ENCODE measurements around the gene PRDX1. TPM values are rescaled to one million over a fixed set of nuclear protein-coding genes. Genes with fewer than 3 reads are reported as not detected.

The PRDX1 gene
- total RNA-seq, 1 donor from 2014 or later = 1,754 TPM

GRCh38 chr1:45493116-45493697 is 28.5 kb downstream of the PRDX1 start:
- TF ChIP-seq CTCF (IDR thresholded peaks at IDR 0.05; ENCODE audit: partially characterized antibody, unreplicated experiment) = peak; percentile 47
- peak; percentile 38 for DNase-seq

GRCh38 chr1:45492691-45493090 is 29.0 kb downstream of the PRDX1 start:
- H3K4me3 Mint-ChIP-seq (ENCODE audit: unreplicated experiment) = no peak overlapping the region
- peaks cover 3% of the 10 kb centered on the region for H3K9me3 Mint-ChIP-seq (ENCODE audit: unreplicated experiment)
- peaks cover 6% of the 10 kb centered on the region for H3K27me3 Mint-ChIP-seq (ENCODE audit: unreplicated experiment)

More at GRCh38 chr1:45493116-45493697, 28.5 kb downstream of the PRDX1 start:
- no peak overlapping the region for H3K27ac Mint-ChIP-seq (ENCODE audit: unreplicated experiment)
- no peak overlapping the region for H3K4me3 Mint-ChIP-seq (ENCODE audit: unreplicated experiment)
- peaks cover 6% of the 10 kb centered on the region for H3K4me1 Mint-ChIP-seq (ENCODE audit: low read depth, unreplicated experiment)
- H3K36me3 Mint-ChIP-seq (ENCODE audit: unreplicated experiment) = peaks cover 10% of the 10 kb centered on the region
- H3K27me3 Mint-ChIP-seq (ENCODE audit: unreplicated experiment) = peaks cover 6% of the 10 kb centered on the region
- peaks cover 3% of the 10 kb centered on the region for H3K9me3 Mint-ChIP-seq (ENCODE audit: unreplicated experiment)

GRCh38 chr1:45491487-45492260 is 30.0 kb downstream of the PRDX1 start:
- Mint-ChIP-seq H3K27ac (ENCODE audit: unreplicated experiment) (no peak overlapping the region), H3K9me3 (ENCODE audit: unreplicated experiment) (peaks cover 2% of the 10 kb centered on the region), H3K4me1 (ENCODE audit: low read depth, unreplicated experiment) (peaks cover 6% of the 10 kb centered on the region), H3K4me3 (ENCODE audit: unreplicated experiment) (no peak overlapping the region), H3K36me3 (ENCODE audit: unreplicated experiment) (peaks cover 10% of the 10 kb centered on the region), H3K27me3 (ENCODE audit: unreplicated experiment) (peaks cover 6% of the 10 kb centered on the region)
- DNase-seq = no peak
- no peak for TF ChIP-seq CTCF (IDR thresholded peaks at IDR 0.05; ENCODE audit: partially characterized antibody, unreplicated experiment)

More at GRCh38 chr1:45492691-45493090, 29.0 kb downstream of the PRDX1 start:
- H3K27ac Mint-ChIP-seq (ENCODE audit: unreplicated experiment) = no peak overlapping the region
- H3K36me3 Mint-ChIP-seq (ENCODE audit: unreplicated experiment) = peaks cover 10% of the 10 kb centered on the region
- no peak for TF ChIP-seq CTCF (IDR thresholded peaks at IDR 0.05; ENCODE audit: partially characterized antibody, unreplicated experiment)
- no peak for DNase-seq
- peaks cover 6% of the 10 kb centered on the region for H3K4me1 Mint-ChIP-seq (ENCODE audit: low read depth, unreplicated experiment)

DNA sequence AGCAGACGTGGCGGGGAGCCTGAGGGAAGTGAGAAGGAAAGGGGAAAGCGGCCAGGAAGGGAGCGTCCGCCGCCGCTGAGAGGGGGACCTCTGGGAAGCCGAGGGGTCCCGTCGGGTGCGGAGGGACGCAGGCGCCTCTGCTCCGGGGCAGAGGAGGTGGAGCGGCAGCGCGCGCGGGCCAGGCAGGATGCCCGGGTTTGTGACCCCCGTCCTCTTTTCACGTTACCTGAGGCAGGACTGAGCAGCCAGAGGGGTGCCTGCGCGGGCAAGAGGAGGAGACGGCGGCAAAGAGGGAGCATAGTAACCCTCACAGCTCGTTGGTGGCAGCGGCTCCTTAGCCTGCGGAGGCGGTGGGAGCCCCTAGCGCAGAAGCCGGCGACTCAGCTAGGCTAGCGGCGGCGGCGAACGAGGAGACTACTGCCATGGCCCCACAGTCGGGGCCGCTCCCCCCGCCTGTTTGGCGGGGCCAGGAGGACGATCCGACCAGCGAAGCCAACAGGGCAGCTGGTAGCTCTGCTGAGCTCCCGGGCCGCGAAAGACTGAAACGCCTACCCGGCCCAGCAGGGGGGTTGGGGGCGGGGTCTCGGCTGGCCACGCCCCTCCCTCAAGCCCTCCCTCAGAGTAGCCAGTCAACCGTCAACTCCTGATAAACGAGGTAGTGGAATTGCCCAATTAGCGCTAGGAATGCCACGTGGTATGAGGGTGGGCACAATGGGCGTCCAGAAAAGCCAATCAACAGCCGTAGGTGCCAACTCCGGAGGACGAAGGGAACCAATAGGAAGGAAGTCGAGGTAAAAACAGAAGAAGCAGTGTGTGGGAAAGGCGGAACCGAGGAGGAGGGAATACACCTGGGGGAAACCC is 30.8 kb downstream of the PRDX1 start, which contains the start of gene TESK2:
TESK2 (minus strand) TSS at position 538 of the 861 bp plus-strand sequence. CDS start 33,378 bp downstream, outside the sequence.
- Mint-ChIP-seq H3K4me1 (ENCODE audit: low read depth, unreplicated experiment) (no peaks in the 10 kb centered on the region), H3K4me3 (ENCODE audit: unreplicated experiment) (no peak within 1 kb of the TSS), H3K9me3 (ENCODE audit: unreplicated experiment) (peaks cover 2% of the 10 kb centered on the region), H3K27ac (ENCODE audit: unreplicated experiment) (no peak within 1 kb of the TSS), H3K36me3 (ENCODE audit: unreplicated experiment) (peaks cover 2% of the 10 kb centered on the region), H3K27me3 (ENCODE audit: unreplicated experiment) (peaks cover 5% of the 10 kb centered on the region)
- TF ChIP-seq CTCF (IDR thresholded peaks at IDR 0.05; ENCODE audit: partially characterized antibody, unreplicated experiment) = no peak
- DNase-seq = peak; percentile 94

Data from glutamatergic neuron (in vitro differentiated cells).